Adipocyte (in vitro differentiated cells): ENCODE results near the gene REG1A.

Experiments used
- DNase-seq: peaks from one replicate; pipeline ENCODE4 v3.0.0-alpha.2; 2015; ENCODE audit warnings: low read depth
- H3K27me3 ChIP-seq: replicated peaks from 2 replicates; pipeline ENCODE4 v1.7.0; 2013; ENCODE audit warnings: mild to moderate bottlenecking, low read length, moderate library complexity; ENCODE audit not compliant: control insufficient read depth, insufficient read depth
- H3K36me3 ChIP-seq: 2 replicates; pipeline ENCODE4 v1.7.0; 2013; ENCODE audit warnings: low read length, mild to moderate bottlenecking, moderate library complexity; ENCODE audit not compliant: control insufficient read depth, insufficient read depth, severe bottlenecking
- H3K4me1 ChIP-seq: 2 replicates; pipeline ENCODE4 v1.7.0; 2013; ENCODE audit warnings: mild to moderate bottlenecking, low read length, moderate library complexity; ENCODE audit not compliant: control insufficient read depth, insufficient read depth
- H3K4me3 ChIP-seq: 2 replicates; pipeline ENCODE4 v1.7.0; 2013; ENCODE audit warnings: mild to moderate bottlenecking, low read length, moderate library complexity
- H3K9ac ChIP-seq: 2 replicates; pipeline ENCODE4 v1.7.0; 2013; ENCODE audit warnings: mild to moderate bottlenecking, low read length, moderate library complexity
- H3K9me3 ChIP-seq: 2 replicates; pipeline ENCODE4 v1.7.0; 2013; ENCODE audit warnings: mild to moderate bottlenecking, low read length, moderate library complexity; ENCODE audit not compliant: control insufficient read depth

REG1A gene, protein sequence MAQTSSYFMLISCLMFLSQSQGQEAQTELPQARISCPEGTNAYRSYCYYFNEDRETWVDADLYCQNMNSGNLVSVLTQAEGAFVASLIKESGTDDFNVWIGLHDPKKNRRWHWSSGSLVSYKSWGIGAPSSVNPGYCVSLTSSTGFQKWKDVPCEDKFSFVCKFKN

DNA sequence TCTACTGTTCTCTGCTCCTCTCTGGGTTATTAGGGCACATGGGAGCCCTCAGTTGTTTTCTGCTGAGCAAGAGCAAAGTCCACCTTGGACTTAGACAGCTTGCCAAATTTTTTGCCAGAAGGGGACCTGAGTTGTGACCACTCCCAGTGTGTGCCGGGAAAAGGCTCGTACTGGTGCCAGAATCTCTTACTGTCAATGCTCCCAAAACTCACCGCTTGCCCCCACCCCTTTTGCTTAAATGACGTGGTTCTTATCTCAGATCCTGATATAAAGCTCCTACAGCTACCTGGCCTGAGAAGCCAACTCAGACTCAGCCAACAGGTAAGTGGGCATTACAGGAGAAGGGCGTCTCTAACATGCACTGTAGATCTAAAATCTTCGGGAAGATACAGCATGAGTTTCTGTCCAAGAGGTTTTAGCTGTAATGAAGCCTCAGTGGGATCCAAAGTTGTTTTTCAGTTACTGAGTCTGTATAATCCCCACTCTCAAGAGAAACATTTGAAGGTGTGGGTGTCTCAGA, at the start of gene REG1A:
Gene REG1A (plus strand): TSS at position 295 of the 520 bp plus-strand sequence. CDS start 374 bp downstream, outside the sequence.
- no peaks in the 10 kb centered on the region for H3K27me3 ChIP-seq
- H3K4me1 ChIP-seq: no peaks in the 10 kb centered on the region
- H3K36me3 ChIP-seq: no peaks in the 10 kb centered on the region
- no peak for DNase-seq
- H3K9me3 ChIP-seq: no peaks in the 10 kb centered on the region
- no peak within 1 kb of the TSS for H3K9ac ChIP-seq
- H3K4me3 ChIP-seq: no peak within 1 kb of the TSS

DNA sequence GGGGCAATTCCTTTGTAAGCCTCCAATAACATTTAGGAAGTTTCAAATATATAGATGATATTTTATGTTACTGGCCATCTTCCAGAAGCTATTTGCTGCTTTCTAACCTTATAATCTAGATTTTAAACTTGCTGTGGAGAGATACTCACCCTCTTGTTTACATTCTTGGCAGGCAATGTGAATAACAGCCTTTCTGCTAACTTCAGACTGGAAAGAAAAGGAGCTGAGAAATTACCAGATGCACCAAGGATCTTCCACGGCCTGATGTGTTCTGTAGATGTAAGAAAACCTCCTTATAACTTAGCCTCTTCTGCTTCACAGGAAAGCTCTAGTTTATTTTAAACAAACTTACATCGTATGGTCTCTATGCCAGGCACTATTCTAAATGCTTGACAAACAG, 49.2 kb upstream of the REG1A start:
- no peaks in the 10 kb centered on the region for H3K36me3 ChIP-seq
- no peak for DNase-seq
- H3K4me3 ChIP-seq: no peak overlapping the region
- H3K9me3 ChIP-seq: no peaks in the 10 kb centered on the region
- H3K4me1 ChIP-seq: no peaks in the 10 kb centered on the region
- H3K27me3 ChIP-seq: no peaks in the 10 kb centered on the region
- H3K9ac ChIP-seq: no peak overlapping the region

GRCh38 chr2:79082987-79083386, 37.3 kb upstream of the REG1A start:
- H3K9me3 ChIP-seq: no peaks in the 10 kb centered on the region
- H3K9ac ChIP-seq: no peak overlapping the region
- DNase-seq: no peak
- H3K4me3 ChIP-seq: no peak overlapping the region
- no peaks in the 10 kb centered on the region for H3K27me3 ChIP-seq
- H3K36me3 ChIP-seq: no peaks in the 10 kb centered on the region
- H3K4me1 ChIP-seq: no peaks in the 10 kb centered on the region

GRCh38 chr2:79083597-79084251, 36.6 kb upstream of the REG1A start:
- H3K9ac ChIP-seq: no peak overlapping the region
- no peaks in the 10 kb centered on the region for H3K4me1 ChIP-seq
- DNase-seq: no peak
- no peaks in the 10 kb centered on the region for H3K9me3 ChIP-seq
- no peak overlapping the region for H3K4me3 ChIP-seq
- no peaks in the 10 kb centered on the region for H3K36me3 ChIP-seq
- no peaks in the 10 kb centered on the region for H3K27me3 ChIP-seq

DNA sequence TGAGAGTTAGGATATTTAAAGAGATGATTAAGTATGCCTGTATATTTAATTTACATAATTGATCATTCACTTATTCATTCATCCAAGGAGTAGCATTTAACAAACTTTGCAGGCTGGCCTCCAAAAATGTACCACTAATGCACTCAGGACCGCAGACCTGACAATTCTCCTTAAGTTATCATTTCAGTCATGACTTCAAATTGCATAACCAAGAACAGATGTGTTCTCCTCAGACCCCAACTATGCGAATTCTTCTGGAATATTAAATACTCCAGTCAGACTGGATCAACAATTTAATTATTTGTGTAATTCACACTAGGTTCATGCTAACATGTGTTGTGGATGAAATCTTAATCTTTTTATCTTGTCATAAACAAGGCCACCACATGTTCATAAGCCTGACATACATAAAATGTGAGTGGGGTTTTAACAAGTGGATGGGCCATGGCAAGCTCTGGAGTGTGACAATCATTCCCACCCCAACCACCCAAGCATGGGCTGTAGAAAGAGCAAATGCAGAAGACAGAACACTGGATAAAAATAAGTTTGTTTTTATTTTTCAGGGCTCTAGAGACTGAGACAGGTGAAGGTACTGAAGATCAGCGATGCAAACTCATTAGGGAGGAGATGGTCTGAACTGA, 35.7 kb upstream of the REG1A start:
- Histone ChIP-seq H3K27me3 (no peaks in the 10 kb centered on the region), H3K36me3 (no peaks in the 10 kb centered on the region), H3K9ac (no peak overlapping the region), H3K4me3 (no peak overlapping the region), H3K4me1 (no peaks in the 10 kb centered on the region), H3K9me3 (no peaks in the 10 kb centered on the region)
- no peak for DNase-seq

DNA sequence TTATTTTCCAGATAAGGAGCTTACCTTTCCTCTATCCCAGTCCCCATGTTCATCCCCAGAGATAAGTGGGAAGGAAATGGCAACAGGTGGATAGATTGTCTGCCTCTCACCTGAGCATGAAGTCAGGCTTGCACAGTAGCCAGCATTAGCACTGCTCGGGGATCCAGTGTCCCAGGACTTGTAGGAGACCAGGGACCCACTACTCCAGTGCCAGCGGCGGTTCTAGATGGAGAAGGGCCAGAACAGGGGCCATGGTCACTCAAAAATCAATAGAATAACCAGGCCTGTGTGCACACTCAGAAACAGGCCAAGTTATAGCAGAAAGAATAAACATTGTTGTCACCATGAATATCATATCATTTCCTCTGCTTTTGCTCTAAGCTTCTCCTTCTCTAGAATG, 34.9 kb upstream of the REG1A start:
- Histone ChIP-seq H3K9ac (no peak overlapping the region), H3K27me3 (no peaks in the 10 kb centered on the region), H3K4me3 (no peak overlapping the region), H3K9me3 (no peaks in the 10 kb centered on the region), H3K4me1 (no peaks in the 10 kb centered on the region), H3K36me3 (no peaks in the 10 kb centered on the region)
- no peak for DNase-seq

DNA sequence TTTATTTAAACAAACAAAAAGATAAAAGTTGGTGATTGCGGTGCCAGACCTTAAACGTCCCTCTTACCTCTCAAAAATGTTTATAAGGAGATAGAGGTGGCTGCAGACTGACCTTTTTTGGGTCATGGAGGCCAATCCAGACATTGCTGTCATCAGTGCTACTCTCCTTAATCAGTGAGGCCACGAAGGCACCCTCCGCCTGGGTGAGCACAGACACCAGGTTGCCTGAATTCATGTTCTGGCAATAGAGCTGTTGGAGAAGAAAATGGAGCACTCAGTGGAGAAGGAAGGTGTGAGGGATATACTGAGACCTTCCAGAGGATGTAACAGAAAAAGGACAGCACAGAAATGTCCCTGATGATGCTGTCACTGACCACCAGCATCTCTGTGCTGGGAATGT, 34.0 kb upstream of the REG1A start:
- no peak overlapping the region for H3K9ac ChIP-seq
- DNase-seq: no peak
- no peak overlapping the region for H3K4me3 ChIP-seq
- no peaks in the 10 kb centered on the region for H3K36me3 ChIP-seq
- H3K27me3 ChIP-seq: no peaks in the 10 kb centered on the region
- no peaks in the 10 kb centered on the region for H3K9me3 ChIP-seq
- no peaks in the 10 kb centered on the region for H3K4me1 ChIP-seq

DNA sequence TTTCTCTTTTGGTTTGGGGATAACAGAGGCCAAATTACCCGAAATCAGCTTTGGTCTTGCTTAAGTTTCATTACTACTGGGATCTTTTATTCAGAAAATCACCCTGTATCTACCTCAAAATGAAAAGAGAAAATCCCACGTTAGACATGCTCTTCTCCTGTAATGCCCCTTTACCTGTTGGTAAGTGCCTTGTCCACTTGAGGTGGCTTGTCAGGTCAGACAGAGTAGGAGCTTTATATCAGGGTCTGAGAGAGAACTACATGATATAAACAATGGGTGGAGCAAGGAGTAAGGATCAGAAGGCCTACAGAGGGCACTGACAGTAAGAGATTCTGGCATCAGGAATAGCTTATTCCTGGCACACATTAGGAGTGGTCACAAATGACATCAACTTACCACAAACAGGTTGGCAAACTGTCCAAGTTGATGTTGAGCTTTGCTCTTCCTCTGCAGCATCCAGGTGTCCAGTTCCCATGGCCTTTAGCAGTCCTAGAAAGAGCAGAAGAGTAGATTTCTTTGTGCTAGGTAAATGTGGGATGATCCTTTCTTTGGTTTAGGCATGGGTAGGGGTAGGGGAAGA, 32.4 kb upstream of the REG1A start, which contains the start of gene REG1B:
Gene REG1B (minus strand): TSS at position 209 of the 580 bp plus-strand sequence. CDS start 381 bp downstream, outside the sequence.
- H3K9ac ChIP-seq: no peak within 1 kb of the TSS
- no peak for DNase-seq

DNA sequence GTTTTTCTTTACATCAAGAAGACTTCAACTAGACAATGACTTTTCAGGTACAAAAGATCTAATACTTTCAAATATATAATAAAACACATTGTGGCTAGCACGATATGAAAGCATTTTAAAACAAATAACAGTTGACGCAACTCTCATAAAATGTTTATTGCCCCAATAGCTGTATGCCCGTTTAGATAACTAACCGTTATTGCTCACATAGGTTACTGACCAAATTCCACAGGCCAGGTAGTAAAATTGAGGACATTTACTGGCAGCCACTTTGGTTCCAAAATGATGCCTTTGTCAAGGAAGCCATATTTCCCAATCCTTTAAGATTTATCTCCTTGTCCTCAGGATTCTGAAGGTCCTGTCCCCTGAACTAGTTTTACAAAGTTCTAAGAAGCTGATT, 29.6 kb upstream of the REG1A start:
- Histone ChIP-seq H3K4me1 (no peaks in the 10 kb centered on the region), H3K4me3 (no peak overlapping the region), H3K9me3 (no peaks in the 10 kb centered on the region), H3K27me3 (no peaks in the 10 kb centered on the region), H3K9ac (no peak overlapping the region), H3K36me3 (no peaks in the 10 kb centered on the region)
- no peak for DNase-seq

More for the DNA sequence above, 32.4 kb upstream of the REG1A start, which contains the start of gene REG1B:
- Histone ChIP-seq H3K4me3 (no peak within 1 kb of the TSS), H3K4me1 (no peaks in the 10 kb centered on the region), H3K9me3 (no peaks in the 10 kb centered on the region), H3K27me3 (no peaks in the 10 kb centered on the region), H3K36me3 (no peaks in the 10 kb centered on the region)

GRCh38 chr2:79097843-79098242, 22.4 kb upstream of the REG1A start:
- no peak overlapping the region for H3K4me3 ChIP-seq
- H3K9me3 ChIP-seq: peaks cover 10% of the 10 kb centered on the region
- no peaks in the 10 kb centered on the region for H3K36me3 ChIP-seq
- no peaks in the 10 kb centered on the region for H3K4me1 ChIP-seq
- no peak for DNase-seq
- no peak overlapping the region for H3K9ac ChIP-seq
- H3K27me3 ChIP-seq: no peaks in the 10 kb centered on the region

DNA sequence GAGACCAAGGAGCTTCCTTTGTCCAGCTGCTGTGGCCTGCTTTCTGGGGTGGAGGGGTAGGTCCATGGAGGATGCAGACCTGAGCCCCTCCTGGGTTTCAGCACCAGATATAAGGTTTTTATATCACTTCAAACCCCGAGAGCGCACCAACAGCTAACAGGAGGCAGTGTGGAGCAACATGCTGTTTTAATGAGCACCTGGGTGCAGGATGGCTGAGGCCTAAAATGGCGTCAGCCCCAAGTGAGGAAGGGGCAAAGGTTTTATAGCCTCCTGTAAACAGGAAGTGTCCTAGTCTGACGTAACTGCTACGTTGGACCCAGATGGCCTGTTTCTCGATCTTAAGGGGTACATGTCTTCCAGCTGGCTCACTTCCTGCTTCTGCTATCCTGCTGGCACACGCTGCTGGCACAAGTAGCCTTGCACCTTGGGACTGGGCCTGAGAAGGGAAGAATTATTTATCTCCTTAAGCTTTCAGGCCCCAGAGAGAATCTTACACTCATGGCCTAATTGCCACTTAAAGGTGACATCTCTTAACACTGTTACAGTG, 21.1 kb upstream of the REG1A start:
- no peak for DNase-seq
- no peaks in the 10 kb centered on the region for H3K27me3 ChIP-seq
- H3K9ac ChIP-seq: no peak overlapping the region
- no peaks in the 10 kb centered on the region for H3K36me3 ChIP-seq
- H3K4me1 ChIP-seq: no peaks in the 10 kb centered on the region
- H3K9me3 ChIP-seq: peaks cover 10% of the 10 kb centered on the region
- no peak overlapping the region for H3K4me3 ChIP-seq
